Measurements from ENCODE around the gene CAPG.
A peak's percentile ranks its signal among the peaks of the same experiment; 100 is the strongest.

Gene CAPG

DNA sequence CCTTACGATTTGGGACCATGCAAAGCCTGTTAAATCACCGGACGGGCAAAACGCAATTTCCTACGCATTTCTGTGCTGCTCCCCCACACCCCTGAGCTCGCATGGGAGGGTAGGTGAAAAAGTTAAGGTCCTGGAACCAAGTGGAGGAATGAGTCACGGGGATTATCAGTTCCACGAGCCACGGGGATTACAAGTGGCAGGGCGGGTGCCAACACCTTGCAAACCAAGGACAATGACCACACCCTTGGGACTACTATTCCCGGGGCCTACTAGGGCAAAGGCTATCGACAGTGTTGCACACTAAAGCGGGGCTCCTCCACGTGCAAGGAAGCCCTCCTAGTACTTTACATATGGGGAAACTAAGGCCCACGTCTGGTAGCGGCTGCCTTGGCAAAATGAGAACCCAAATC, 56.3 kb downstream of the CAPG start:
- TF ChIP-seq, protein P1, sequence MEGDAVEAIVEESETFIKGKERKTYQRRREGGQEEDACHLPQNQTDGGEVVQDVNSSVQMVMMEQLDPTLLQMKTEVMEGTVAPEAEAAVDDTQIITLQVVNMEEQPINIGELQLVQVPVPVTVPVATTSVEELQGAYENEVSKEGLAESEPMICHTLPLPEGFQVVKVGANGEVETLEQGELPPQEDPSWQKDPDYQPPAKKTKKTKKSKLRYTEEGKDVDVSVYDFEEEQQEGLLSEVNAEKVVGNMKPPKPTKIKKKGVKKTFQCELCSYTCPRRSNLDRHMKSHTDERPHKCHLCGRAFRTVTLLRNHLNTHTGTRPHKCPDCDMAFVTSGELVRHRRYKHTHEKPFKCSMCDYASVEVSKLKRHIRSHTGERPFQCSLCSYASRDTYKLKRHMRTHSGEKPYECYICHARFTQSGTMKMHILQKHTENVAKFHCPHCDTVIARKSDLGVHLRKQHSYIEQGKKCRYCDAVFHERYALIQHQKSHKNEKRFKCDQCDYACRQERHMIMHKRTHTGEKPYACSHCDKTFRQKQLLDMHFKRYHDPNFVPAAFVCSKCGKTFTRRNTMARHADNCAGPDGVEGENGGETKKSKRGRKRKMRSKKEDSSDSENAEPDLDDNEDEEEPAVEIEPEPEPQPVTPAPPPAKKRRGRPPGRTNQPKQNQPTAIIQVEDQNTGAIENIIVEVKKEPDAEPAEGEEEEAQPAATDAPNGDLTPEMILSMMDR (IDR thresholded peaks at IDR 0.05; ENCODE audit: low read depth, low read length, missing control alignments) = no peak
- H3K4me3 ChIP-seq (ENCODE audit: low read depth, low read length) = peak overlapping the region; percentile 76
- in situ Hi-C loops (cut with HindIII; ENCODE audit: low sequenced_read_pairs) = no loop called here
- no peak for DNase-seq (ENCODE audit: low read depth)

DNA sequence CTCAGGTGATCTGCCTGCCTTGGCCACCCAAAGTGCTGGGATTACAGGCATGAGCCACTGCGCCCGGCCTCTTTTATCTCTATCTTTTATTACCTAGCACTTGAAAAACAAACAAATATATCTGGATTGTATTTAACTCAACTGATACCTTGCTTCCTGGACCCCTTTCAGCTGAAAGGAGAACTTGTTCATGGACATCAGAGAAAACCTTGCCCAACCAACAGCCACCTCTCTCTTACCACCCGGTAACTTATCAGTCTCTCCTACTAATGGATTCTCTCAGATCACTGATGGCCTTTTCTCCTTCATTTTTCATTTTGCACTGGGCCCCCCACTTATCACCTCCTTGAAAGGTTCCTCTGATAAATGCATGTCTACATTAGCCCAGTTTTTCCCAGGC, 62.6 kb downstream of the CAPG start:
- in situ Hi-C loops (cut with HindIII; ENCODE audit: low sequenced_read_pairs) = no loop called here
- no peak overlapping the region for H3K4me3 ChIP-seq (ENCODE audit: low read depth, low read length)
- DNase-seq (ENCODE audit: low read depth) = no peak
- TF ChIP-seq, protein P1 (IDR thresholded peaks at IDR 0.05; ENCODE audit: low read depth, low read length, missing control alignments) = no peak

Measured in astrocyte of the cerebellum (primary cell).